Thyroid gland (tissue), 4 donors: ENCODE results near the gene DOCK8.

Experiments
- CTCF ChIP-seq, 6 experiments: fragments of 200-600 bp in 3 of 6; fragments of 450-650 bp in 3 of 6; sonication (generic) in 3 of 6; IDR thresholded peaks; one replicate each; pipeline ENCODE4 v1.5.1; 2016 to 2019; ENCODE audit warnings: antibody characterized with exemption in 6 of 6, mild to moderate bottlenecking in 2 of 6, inconsistent platforms in 1 of 6, moderate library complexity in 1 of 6
- POLR2A ChIP-seq, 2 donors: fragments of 450-650 bp; IDR thresholded peaks; one replicate each; pipeline ENCODE4 v1.6.1; 2017; ENCODE audit warnings: antibody characterized with exemption in 2 of 2, mild to moderate bottlenecking in 2 of 2, moderate library complexity in 1 of 2

GRCh38 chr9:211036-211435, 3.6 kb upstream of the DOCK8 start:
- TF ChIP-seq CTCF (IDR thresholded peaks at IDR 0.05) (no peak), POLR2A (IDR thresholded peaks at IDR 0.05) (no peak)
